HEK293 (cell line): ENCODE results near the gene USP3.
A peak's percentile ranks its signal among the peaks of the same experiment; 100 is the strongest.

Source experiments
- CTCF ChIA-PET: fragments of 350-600 bp; formaldehyde crosslinking; extraction: SDS; loops from one replicate; lab custom pipeline; 2021; ENCODE audit warnings: antibody characterized with exemption; lab: Yijun Ruan, JAX
- POLR2A ChIA-PET: fragments of 300-600 bp; formaldehyde crosslinking; extraction: SDS; loops from one replicate; lab custom pipeline; 2020; ENCODE audit warnings: antibody characterized with exemption, inconsistent platforms; lab: Yijun Ruan, JAX
- H3K27ac ChIP-seq: fragments of 200-500 bp; sonication (Bioruptor generic); 2 replicates; pipeline ENCODE4 v1.5.1; 2014; ENCODE audit warnings: low read depth, low read length, control low read depth, inconsistent platforms; ENCODE audit errors: extremely low read depth
- H3K36me3 ChIP-seq, 2 experiments: fragments of 200-500 bp in 1 of 2; sonication (Bioruptor generic) in 1 of 2; 1 replicate in 1 of 2; 2 replicates in 1 of 2; pipeline ENCODE4 v1.5.1; 2014 to 2017; ENCODE audit warnings: inconsistent platforms in 2 of 2, low read length in 2 of 2; ENCODE audit not compliant: control insufficient read depth in 2 of 2, insufficient read depth in 1 of 2
- H3K4me1 ChIP-seq: fragments of 200-500 bp; sonication (Bioruptor generic); 2 replicates; pipeline ENCODE4 v1.5.1; 2014; ENCODE audit warnings: mild to moderate bottlenecking, low read length, inconsistent platforms; ENCODE audit not compliant: control insufficient read depth, insufficient read depth
- H3K4me3 ChIP-seq: 2 replicates; pipeline ENCODE4 v1.5.1; 2011; ENCODE audit warnings: low read depth, mild to moderate bottlenecking, control low read depth, low read length, moderate library complexity
- H3K9me3 ChIP-seq: fragments of 200-500 bp; sonication (Bioruptor generic); 2 replicates; pipeline ENCODE4 v1.5.1; 2014; ENCODE audit warnings: low read depth, low read length, inconsistent platforms; ENCODE audit not compliant: control insufficient read depth, insufficient read depth
- GFI1B ChIP-seq: fragments of 450-650 bp; formaldehyde crosslinking; IDR thresholded peaks from 2 replicates; pipeline ENCODE4 v1.5.1; 2016; ENCODE audit warnings: missing biosample characterization, missing genetic modification characterization
- KLF16 ChIP-seq: fragments of 450-650 bp; formaldehyde crosslinking; IDR thresholded peaks from 2 replicates; pipeline ENCODE4 v1.5.1; 2017; ENCODE audit warnings: missing biosample characterization, missing genetic modification characterization
- SETDB1 ChIP-seq: IDR thresholded peaks from one replicate; pipeline ENCODE4 v1.6.1; 2017; ENCODE audit warnings: mild to moderate bottlenecking, low read length, moderate library complexity, mixed read lengths; ENCODE audit not compliant: insufficient read length
- ZNF292 ChIP-seq: fragments of 450-650 bp; formaldehyde crosslinking; IDR thresholded peaks from 2 replicates; pipeline ENCODE4 v1.5.1; 2016; ENCODE audit warnings: low read depth, missing biosample characterization, missing genetic modification characterization, borderline replicate concordance
- ZNF335 ChIP-seq: fragments of 450-650 bp; formaldehyde crosslinking; conservative IDR thresholded peaks from 2 replicates; pipeline ENCODE4 v1.5.1; 2016; ENCODE audit warnings: missing biosample characterization, missing genetic modification characterization
- ZNF48 ChIP-seq: fragments of 450-650 bp; formaldehyde crosslinking; IDR thresholded peaks from 2 replicates; pipeline ENCODE4 v1.5.1; 2016; ENCODE audit warnings: missing biosample characterization, missing genetic modification characterization
- ZNF600 ChIP-seq: fragments of 450-650 bp; formaldehyde crosslinking; IDR thresholded peaks from 2 replicates; pipeline ENCODE4 v1.5.1; 2016; ENCODE audit warnings: missing biosample characterization, missing genetic modification characterization
- ZNF660 ChIP-seq: fragments of 450-650 bp; IDR thresholded peaks from 2 replicates; pipeline ENCODE4 v1.5.1; 2018; ENCODE audit warnings: missing biosample characterization, mild to moderate bottlenecking, missing genetic modification characterization
- TF ChIP-seq, protein P1 (sequence below): fragments of 450-650 bp; formaldehyde crosslinking; IDR thresholded peaks from 2 replicates; pipeline ENCODE4 v1.5.1; 2017; ENCODE audit warnings: missing biosample characterization, mild to moderate bottlenecking, missing genetic modification characterization, moderate library complexity
- TF ChIP-seq, protein P2 (sequence below): fragments of 450-650 bp; formaldehyde crosslinking; IDR thresholded peaks from 2 replicates; pipeline ENCODE4 v1.5.1; 2016; ENCODE audit warnings: missing biosample characterization, missing genetic modification characterization
- TF ChIP-seq, protein P3 (sequence below): fragments of 450-650 bp; formaldehyde crosslinking; IDR thresholded peaks from 2 replicates; pipeline ENCODE4 v1.5.1; 2016; ENCODE audit warnings: missing biosample characterization, missing genetic modification characterization
- TF ChIP-seq, protein P4 (sequence below): fragments of 450-650 bp; formaldehyde crosslinking; IDR thresholded peaks from 2 replicates; pipeline ENCODE4 v1.5.1; 2016; ENCODE audit warnings: missing biosample characterization, missing genetic modification characterization, low read depth

The USP3 gene

DNA sequence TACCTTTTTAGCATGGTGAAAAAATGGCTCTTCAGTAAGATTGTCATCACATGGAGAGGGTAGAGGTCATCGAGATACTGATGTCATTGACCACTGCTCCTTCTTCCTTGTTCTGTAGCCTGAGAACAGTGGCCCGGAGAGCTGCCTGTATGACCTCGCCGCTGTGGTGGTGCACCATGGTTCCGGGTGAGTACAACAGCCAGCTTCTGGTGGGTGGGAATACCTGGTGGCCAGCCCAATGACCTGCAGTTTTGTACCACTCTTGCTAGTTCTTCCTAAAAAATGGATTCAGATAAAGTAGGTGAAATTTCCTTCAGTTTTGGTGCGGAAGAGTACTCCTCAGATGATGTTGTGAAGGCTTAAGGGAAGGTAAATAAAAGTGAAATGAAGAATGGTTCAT lies 84.4 kb downstream of the USP3 start (continued):
- TF ChIP-seq, protein P1, sequence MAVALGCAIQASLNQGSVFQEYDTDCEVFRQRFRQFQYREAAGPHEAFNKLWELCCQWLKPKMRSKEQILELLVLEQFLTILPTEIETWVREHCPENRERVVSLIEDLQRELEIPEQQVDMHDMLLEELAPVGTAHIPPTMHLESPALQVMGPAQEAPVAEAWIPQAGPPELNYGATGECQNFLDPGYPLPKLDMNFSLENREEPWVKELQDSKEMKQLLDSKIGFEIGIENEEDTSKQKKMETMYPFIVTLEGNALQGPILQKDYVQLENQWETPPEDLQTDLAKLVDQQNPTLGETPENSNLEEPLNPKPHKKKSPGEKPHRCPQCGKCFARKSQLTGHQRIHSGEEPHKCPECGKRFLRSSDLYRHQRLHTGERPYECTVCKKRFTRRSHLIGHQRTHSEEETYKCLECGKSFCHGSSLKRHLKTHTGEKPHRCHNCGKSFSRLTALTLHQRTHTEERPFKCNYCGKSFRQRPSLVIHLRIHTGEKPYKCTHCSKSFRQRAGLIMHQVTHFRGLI (tag by site-specific recombination): no peak
- TF ChIP-seq KLF16 (tag by site-specific recombination): no peak
- TF ChIP-seq GFI1B (tag by site-specific recombination): no peak
- TF ChIP-seq SETDB1: no peak
- TF ChIP-seq ZNF660 (tag by site-specific recombination): no peak
- TF ChIP-seq, protein P2, sequence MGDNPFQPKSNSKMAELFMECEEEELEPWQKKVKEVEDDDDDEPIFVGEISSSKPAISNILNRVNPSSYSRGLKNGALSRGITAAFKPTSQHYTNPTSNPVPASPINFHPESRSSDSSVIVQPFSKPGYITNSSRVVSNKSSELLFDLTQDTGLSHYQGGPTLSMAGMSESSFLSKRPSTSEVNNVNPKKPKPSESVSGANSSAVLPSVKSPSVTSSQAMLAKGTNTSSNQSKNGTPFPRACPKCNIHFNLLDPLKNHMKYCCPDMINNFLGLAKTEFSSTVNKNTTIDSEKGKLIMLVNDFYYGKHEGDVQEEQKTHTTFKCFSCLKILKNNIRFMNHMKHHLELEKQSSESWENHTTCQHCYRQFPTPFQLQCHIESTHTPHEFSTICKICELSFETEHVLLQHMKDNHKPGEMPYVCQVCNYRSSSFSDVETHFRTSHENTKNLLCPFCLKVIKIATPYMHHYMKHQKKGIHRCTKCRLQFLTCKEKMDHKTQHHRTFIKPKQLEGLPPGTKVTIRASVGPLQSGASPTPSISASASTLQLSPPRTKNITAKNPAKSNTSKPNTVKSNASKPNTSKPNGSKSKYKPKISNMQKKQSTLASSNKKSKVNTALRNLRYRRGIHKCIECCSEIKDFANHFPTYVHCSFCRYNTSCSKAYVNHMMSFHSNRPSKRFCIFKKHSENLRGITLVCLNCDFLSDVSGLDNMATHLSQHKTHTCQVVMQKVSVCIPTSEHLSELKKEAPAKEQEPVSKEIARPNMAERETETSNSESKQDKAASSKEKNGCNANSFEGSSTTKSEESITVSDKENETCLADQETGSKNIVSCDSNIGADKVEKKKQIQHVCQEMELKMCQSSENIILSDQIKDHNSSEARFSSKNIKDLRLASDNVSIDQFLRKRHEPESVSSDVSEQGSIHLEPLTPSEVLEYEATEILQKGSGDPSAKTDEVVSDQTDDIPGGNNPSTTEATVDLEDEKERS (tag by site-specific recombination): no peak
- TF ChIP-seq ZNF292 (tag by site-specific recombination): no peak
- no peak for TF ChIP-seq ZNF48 (tag by site-specific recombination)
- TF ChIP-seq ZNF335 (tag by site-specific recombination): no peak
- TF ChIP-seq, all 188 proteins: peak for 0

DNA sequence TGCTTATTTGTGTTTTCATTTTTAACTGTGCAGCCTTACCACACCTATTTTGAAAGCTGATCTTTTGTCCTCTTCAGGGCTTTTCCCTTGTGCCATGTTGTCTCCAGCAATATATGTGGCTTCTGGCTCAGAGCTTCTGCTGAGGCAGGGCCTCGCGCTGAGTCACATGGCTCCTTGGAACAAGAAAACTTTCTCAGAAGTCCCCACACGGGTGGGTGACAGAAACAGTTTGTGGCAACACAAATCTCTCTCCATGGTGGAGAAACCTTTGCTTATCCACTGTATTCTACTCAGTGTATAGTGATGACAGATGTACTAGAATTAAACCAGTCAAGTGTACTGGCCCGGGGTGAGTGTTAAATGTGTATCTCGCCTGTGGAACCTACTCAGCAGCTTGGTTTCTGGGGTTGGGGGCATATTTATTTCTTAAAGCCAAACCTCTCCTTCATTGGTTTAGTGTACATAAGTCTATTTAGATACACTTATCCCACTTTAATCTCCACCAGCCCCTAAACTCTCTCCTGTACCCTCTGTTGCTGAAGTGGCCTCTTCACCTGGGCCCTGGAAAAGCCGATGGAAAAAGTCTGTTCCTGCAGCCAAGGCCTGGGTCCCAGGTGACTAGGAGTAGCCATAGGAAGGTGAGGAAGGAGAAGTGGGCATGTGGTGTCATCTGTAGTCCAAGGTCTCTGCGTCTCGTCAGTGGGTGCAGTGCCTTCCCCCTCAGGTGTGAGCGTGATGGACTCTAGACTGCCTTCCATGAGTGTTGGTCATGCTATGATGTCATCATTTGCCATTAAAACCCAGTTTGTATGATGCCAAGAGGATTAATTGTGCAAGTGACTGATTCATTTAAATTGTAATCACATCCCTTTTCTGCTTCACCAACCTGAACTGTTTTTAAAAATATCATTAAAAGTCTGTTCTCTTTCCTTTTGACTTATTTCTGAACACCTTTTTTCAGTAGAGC lies 89.6 kb downstream of the USP3 start:
- ChIA-PET CTCF (interaction anchor here (1.0 to 1.4 kb wide), 2 partner anchors 16 to 476 kb away, joined by 3 to 5 read pairs; no protein-coding TSS in a partner anchor), POLR2A (no interaction called here)
- Histone ChIP-seq H3K4me3 (no peak overlapping the region), H3K36me3 (peaks cover 6 to 46% of the 10 kb centered on the region in 2 experiments; a peak in 2 of 3 replicates), H3K9me3 (no peaks in the 10 kb centered on the region), H3K27ac (no peak overlapping the region), H3K4me1 (no peaks in the 10 kb centered on the region)
- TF ChIP-seq ZNF600: 0 out of 2 replicates have a peak, but pooled peaks have one; percentile 34
- TF ChIP-seq, protein P3, sequence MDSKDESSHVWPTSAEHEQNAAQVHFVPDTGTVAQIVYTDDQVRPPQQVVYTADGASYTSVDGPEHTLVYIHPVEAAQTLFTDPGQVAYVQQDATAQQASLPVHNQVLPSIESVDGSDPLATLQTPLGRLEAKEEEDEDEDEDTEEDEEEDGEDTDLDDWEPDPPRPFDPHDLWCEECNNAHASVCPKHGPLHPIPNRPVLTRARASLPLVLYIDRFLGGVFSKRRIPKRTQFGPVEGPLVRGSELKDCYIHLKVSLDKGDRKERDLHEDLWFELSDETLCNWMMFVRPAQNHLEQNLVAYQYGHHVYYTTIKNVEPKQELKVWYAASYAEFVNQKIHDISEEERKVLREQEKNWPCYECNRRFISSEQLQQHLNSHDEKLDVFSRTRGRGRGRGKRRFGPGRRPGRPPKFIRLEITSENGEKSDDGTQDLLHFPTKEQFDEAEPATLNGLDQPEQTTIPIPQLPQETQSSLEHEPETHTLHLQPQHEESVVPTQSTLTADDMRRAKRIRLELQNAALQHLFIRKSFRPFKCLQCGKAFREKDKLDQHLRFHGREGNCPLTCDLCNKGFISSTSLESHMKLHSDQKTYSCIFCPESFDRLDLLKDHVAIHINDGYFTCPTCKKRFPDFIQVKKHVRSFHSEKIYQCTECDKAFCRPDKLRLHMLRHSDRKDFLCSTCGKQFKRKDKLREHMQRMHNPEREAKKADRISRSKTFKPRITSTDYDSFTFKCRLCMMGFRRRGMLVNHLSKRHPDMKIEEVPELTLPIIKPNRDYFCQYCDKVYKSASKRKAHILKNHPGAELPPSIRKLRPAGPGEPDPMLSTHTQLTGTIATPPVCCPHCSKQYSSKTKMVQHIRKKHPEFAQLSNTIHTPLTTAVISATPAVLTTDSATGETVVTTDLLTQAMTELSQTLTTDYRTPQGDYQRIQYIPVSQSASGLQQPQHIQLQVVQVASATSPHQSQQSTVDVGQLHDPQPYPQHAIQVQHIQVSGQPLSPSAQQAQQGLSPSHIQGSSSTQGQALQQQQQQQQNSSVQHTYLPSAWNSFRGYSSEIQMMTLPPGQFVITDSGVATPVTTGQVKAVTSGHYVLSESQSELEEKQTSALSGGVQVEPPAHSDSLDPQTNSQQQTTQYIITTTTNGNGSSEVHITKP (tag by site-specific recombination): no peak
- TF ChIP-seq, protein P4, sequence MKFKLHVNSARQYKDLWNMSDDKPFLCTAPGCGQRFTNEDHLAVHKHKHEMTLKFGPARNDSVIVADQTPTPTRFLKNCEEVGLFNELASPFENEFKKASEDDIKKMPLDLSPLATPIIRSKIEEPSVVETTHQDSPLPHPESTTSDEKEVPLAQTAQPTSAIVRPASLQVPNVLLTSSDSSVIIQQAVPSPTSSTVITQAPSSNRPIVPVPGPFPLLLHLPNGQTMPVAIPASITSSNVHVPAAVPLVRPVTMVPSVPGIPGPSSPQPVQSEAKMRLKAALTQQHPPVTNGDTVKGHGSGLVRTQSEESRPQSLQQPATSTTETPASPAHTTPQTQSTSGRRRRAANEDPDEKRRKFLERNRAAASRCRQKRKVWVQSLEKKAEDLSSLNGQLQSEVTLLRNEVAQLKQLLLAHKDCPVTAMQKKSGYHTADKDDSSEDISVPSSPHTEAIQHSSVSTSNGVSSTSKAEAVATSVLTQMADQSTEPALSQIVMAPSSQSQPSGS: peak; percentile 75; the same call in 1 of the 2 replicates
